ENCODE data around the gene NLRC5.
"Not testable (repeated sequence)": the region's sequence is repeated elsewhere in the genome, so short reads cannot be mapped to it uniquely, and the experiment has no call there.

NLRC5 gene

DNA sequence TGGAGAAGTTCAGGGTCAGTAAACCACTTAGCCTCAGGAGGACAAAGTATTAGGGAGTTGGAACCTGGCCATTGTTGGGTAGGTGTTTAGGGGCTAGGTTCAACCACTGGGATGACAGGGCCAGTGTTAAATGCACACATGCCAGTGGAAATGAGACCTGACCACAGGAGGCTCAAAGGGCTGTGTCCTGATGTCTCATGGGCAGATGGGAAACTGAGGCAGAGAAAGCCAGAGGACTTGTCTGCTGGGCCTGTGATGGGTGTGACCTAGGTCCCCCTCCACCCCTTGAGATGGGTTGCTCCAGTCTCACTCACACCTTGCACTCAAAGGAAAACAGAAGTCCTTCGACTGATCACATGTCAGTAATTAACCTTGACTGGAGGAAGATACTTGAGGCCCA lies 119.1 kb downstream of the NLRC5 start:
- DNase-seq = no peak

DNA sequence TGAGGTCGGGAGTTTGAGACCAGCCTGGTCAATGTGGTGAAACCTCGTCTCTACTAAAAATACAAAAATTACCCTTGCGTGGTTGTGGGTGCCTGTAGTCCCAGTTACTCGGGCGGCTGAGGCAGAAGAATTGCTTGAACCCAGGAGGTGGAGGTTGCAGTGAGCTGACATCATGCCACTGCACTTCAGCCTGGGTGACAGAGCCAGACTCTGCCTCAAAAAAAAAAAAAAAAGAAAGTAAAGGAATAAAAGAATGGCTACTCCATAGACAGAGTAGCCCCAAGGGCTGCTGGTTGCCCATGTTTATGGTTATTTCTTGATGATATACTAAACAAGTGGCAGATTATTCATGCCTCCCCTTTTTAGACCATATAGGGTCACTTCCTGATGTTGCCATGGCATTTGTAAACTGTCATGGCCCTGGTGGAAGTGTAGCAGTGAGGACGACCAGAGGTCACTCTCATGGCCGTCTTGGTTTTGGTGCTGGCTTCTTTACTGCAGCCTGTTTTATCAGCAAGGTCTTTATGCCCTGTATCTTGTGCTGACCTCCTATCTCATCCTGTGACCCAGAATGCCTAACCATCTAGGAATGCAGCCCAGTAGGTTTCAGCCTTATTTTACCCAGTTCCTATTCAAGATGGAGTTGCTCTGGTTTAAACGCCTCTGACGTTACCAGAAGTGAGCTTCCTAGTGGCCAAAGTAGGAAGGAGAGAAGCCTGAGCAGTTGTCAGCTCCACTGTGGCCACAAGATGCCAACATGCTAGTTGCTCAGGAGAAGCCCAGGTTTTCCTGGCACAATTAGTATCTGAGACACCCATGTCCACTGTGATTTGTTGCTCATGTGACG lies 120.1 kb downstream of the NLRC5 start:
- not testable (repeated sequence) for DNase-seq

DNA sequence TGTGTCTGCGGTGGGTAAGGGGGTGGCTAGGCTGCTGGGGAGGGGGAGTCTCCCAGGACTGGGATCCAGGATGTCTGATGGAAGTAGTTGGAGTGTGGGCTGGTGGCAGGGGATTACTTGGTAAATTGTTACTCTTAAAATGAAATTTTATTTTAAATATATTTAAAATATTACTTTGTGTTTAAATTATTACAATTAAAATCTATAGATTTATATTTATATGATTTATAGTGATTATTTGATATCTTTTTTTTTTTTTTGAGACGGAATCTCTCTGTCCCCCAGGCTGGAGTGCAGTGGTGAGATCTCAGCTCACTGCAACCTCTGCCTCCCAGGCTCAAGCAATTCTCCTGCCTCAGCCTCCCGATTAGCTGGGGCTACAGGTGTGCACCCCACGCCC lies 121.6 kb downstream of the NLRC5 start:
- DNase-seq = no peak

DNA sequence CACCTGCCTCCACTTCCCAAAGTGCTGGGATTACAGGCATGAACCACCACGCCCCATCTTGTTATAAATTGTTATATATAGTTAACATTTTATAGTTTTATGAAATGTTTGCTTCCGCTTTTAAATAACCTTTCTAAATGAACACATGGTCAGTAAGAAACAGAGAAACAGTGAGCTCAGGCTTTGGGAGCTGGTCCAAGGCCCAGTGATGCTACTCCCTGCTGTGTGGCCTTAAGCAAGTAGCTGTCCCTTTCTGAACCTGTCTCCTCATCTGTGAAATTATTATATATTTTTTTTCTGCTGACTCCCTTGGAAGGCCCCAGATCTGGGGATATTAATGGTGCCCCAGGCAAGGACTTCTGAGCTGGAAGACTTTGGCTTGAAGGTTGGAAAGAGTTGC lies 122.1 kb downstream of the NLRC5 start:
- DNase-seq = no peak

DNA sequence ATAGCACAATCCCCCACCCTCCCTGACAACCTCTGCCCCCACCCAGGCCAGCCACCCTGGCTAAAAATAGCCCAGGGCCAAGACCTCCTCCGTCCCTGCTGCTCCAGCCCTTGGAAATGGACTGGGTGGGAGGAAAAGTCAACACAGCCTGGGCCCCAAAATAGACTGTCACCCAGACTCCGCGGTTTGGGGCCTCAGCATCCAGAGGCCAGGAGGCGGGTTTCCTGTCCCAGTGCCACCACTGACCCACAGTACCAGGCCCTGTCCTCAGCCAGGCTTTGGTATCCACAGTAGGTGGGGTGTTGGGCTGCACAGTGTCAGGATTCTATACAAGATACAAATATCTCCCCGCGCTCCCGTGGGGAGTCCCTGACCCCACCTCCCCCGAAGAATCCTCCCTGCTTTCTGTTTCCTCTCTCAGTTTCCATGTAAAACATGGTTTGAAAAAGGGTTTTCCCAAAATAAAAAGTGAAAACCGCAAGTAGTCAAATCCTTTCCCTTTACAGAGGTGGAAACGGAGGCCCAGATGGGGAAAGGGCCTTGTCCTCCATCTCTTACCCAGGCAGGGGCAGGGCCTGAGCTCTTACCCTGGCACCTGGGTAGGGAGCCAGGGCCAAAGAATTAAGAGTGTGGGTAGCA lies 123.2 kb downstream of the NLRC5 start:
- DNase-seq = no peak

DNA sequence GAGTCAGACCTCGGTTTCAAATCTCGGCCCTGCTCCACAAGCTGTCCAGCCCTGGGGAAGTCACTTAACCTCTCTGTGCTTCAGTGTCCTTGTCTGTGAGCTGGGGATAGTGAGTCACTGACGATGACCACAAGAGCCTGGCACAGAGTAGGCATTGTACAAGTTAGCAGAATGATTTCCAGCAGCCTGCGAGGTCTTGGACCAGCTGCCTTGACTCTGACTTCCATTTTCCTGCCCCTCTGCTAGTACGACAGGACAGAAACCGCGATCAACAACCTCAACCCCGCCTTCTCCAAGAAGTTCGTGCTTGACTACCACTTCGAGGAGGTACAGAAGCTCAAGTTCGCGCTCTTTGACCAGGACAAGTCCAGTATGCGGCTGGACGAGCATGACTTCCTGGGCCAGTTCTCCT lies 123.7 kb downstream of the NLRC5 start:
- DNase-seq = no peak

DNA sequence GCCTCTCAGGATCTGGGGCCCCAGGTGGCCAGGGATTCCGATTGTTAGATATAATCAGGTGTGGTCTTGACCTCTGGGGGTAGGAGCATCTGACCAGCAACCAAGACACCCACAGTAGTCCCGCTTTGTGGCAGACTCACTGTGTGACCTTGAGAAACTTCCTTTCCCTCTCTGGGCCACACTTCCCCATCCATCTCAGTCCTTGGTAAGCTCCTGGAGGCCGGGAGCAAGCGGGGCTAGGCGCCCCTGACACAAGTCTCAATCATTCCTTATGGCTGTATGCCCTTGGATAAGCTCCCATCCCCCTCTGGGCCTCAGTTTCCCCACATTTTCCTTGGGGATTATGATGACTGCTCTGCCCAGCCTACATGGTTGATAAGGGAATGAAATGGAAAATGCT lies 124.3 kb downstream of the NLRC5 start:
- no peak for DNase-seq

DNA sequence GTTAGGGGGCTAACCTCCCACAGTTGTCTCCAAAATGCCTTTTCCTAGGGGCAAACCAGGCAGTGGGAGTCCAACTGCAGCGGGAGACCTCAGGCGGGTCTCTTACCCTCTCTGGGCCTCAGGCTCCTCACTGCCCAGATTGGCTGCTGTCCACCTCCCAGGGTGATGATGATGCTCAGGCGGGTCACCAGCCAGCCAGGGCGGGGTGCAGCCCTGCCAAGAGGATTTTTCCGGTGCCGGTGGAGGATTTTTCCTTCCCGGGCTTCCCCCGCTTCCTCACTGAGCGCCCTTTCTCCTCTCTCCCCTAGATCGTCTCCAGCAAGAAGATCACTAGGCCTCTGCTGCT lies 125.8 kb downstream of the NLRC5 start:
- no peak for DNase-seq

DNA sequence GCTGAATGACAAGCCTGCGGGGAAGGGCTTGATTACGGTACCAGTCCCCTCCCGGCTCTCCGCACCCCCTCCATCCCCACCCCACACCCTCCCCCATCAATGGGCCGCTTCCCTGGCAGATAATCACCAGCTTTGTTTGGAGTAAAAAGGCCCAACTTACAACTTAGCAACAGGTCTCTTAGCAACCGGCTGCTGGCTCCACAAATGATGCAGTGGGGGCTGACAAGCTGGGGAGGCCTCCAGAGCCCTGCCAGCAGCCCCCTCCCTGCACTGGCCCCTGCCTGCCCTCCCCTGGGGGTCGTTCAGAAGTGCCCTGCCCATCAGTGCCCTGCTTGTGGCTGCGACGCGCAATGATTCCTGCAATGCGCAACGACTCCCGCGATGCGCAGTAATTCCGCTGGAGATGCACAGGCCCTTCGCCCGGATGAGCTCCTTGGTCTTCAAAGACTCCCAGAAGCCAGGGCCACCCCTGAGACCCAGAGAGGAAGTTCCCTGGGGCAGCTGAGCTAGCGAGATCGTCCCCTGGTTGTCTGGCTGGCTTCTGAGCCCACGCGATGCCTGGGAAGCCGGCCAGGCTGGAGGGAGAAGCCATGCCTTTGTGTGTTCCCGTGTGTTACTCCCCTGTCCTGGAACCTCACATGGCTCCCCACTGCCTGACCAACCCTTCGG lies 126.3 kb downstream of the NLRC5 start:
- no peak for DNase-seq

DNA sequence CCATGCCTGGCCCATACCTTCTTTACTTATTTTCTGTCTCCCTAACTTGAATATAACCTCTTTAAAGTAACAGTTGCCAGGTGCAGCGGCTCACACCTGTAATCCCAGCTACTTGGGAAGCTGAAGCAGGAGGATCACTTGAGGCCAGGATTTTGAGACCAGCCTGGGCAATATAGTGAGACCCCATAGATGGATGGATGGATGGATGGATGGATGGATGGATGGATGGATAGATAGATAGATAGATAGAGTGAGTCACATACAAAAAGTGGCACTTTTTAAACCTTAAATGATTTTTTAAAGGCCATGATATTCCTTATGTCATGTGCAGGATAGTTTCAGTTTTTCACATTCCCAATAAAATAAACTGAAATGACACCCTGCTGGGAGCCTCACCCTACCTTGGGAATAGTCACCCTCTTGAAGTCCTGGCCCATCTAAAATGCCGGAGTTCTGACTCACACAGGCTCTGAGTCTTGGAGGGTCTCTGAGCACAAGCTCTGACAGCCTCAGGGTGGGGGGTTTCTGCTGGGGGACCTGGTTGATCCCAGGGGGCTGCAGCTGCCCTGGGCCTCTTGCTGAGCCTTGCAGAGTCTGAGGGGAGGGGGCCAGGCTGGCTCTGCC lies 129.2 kb downstream of the NLRC5 start:
- DNase-seq = no peak

DNA sequence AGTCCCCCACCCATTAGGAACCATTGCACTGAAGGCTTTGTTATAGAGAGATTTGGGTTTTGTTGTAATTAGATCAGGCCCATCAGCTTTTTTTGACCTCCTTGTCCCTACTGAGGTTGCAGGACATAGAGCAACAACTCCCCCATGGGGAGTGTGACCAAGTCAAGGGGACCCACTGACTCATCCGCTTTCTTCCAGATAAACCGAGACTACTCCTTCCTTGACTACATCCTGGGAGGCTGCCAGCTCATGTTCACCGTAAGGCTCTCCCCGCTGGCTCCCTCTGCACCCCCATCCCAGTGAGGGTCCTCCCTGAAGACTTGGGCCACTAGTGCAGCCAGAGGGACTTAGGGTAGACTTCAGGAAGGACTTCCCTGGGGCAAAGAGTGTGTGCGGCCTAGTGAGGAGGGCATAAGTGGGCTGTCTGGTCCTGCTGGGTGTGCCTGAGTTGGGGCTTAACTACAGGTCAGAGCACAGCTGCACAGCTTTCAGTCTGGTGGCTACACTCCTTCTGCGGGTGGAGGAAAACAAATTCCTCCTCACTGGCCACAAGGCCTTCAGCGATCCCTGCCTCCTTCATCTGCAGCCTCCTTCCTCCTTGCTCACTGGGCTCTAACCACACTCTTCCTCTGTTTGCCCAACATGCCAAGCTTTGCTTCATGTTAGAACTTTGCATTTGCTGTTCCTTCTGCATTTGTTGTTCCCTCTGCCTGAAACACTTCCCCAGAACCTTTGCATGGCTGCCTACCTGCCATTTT lies 134.0 kb downstream of the NLRC5 start:
- DNase-seq = no peak

DNA sequence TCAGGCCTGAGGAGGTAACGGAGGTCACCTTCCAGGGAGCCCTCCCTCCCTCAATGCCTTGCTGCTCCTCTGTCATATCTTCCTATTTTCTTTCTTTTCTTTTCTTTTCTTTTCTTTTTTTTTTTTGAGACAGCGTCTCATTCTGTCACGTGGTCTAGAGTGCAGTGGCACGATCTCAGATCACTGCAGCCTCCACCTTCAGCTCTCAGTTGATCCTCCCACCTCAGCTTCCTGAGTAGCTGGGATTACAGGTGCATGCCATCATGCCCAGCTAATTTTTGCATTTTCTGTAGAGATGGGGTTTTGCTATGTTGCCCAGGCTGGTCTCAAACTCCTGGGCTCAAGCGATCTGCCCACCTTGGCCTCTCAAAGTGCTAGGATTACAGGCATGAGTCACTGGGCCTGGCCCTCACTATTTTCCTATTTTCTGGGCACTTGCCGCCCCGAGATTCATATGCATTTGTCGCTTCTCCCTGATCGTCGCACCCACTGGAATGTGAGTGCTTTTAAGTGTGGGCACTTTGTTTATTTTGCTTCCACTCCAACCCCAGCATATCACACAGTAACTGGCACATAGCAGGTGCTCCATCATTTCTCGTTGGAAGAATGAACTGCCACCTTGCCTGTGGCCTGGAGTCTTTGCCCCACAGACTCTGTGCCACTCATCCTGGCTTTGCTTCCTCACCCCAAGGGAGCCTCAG lies 134.8 kb downstream of the NLRC5 start:
- DNase-seq = no peak

DNA sequence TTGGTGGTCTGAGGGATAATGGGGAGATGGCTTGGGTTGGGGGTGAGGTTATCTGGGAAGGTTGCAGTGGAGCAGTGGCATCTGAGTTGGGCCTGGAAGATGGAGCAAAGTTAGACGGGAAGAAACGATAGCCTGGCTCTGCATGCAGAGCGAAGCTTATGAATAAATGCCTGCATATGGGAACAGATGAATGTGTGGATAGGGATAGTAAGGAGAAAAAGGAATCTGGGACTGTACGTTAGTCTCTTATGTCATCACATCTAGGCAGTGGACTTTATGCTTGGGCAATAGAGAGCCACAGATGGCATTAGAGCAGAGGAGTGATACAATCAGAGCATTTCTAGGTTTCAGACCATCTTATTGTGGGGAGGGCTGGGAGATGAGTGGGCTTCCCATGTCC lies 136.0 kb downstream of the NLRC5 start:
- no peak for DNase-seq

DNA sequence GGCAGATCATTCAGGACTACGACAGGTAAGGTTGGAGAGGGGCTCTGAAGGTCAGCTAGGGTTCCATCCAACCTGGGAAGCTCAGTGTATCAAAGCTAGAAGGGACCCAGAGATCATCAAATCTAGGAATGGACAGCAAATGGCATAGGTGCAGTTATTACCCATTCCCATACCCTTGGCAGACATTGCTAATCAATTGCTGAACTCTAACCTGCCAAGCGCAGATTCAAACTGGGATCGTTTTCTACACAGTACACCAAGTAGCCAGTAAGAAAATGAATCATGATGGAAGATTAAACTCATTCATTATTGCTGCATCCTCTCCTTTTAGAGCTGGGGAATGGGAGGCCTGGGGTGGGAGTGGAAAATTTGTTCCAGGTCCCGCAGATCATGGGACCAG lies 136.6 kb downstream of the NLRC5 start:
- DNase-seq = no peak

DNA sequence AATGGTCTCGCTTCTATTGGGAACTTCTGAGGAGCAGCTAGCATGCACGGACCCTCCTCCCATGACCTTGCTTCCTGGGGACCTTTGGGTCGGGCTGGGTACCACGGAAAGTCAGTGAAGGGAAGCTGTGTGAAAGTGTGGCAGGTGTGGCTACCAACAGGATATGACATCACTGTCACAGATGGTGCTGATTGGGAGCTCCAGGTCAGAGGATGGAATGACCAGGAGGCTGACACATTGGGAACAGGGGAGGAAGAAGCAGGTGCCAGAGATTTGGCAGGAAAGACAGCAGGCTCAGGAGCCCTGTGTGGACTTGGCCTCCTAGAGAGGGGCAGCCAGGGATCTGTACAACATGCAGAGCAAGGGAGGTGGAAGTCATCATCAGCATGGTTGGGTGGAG lies 137.1 kb downstream of the NLRC5 start:
- no peak for DNase-seq

DNA sequence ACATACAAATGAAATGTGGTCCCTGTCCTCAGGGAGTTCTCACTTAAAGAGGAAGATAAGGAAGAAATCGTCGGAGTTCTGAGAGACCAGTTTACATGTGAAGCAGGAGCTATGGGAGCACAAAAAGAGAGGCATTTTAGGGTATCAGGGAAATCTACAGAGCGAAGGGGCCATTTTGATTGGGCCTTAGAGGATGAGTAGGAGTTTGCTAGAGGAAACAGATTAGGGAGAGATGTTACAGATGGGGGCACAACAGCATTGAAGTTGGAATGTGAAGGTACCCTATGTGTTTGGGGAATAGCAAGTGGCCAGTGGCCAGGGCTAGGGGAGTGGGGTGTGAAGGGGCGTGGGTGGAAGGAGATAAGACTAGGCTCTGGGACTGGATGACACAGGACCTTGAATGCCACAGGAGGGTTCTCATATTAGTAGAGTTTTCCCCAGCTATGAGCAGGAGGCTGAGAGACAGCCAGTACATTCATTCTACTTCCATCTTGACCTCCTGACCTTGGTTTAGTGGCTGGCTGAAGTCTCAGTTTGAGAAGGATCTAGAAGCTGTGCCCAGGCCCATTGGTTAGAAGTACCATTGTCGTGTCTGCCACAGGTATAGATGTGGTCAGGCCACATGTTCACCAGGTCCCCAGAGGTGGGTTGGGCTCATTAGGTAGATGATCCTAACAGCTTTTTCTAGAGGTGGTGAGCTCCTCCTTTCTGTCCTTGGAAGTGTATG lies 137.8 kb downstream of the NLRC5 start:
- no peak for DNase-seq

DNA sequence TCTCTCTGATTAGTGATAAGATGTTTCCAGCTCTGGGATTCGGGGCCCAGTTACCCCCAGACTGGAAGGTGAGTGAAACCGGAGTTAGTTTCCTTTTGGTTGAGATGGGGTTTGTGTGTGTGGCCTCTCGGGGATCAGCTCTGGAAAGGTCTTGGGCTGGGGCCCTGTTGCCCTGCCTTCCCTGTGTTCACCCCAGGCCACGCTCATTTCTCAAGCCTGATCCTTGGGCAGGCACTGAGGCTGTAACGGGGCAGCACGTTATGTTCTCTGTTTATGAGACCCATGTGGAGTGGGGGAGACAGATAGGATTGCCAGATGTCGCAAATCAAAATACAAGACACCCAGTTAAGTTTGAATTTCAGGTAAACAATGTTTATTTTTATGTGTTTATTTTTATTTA lies 138.5 kb downstream of the NLRC5 start:
- DNase-seq = no peak

DNA sequence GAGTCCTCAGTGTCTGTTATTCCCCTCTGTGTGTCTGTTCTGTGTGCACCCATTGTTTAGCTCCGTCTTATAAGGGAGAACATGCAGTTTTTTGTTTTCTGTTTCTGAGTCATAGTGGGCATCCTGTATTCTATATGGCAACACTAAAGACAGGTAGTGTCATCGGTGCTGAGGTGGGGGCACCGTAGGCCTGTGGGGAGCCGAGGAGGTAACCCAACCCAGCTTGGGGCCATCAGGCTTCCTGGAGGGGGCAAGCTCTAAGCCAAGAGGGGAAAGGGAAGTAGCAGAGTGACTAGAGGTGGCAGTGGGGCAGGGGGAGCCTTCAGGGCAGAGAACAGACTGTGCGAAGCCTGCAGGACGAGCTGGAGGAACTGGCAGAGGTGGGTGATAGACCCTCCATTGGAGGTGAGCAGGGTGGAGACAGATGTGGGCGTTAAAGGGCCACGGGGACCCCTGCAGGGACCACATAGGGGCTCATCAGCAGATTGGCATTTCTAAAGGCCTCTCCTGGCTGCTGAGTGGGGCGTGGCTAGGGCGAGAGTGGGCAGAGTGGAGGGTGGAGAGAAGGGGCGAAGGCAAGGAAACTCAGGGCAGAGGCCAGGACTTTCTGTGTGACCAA lies 139.5 kb downstream of the NLRC5 start:
- no peak for DNase-seq

DNA sequence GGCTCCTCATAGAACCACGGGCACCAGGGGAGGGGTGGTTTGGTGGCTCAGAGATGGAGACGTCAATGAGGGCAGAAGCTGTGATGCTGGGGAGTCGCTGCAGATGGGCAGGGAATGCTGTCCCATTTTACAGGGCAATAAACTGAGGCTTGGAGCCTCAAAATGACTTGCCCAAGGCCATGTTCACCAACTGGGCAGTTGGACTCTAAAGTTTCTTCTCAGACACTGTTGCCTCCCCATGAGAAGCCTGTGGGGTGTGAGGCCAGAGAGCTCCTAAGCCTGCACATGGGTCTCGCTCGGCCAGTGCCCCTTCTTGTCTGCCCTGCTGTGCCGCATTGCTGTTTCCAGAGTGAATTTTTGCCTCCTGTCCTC lies 141.6 kb downstream of the NLRC5 start:
- no peak for DNase-seq

DNA sequence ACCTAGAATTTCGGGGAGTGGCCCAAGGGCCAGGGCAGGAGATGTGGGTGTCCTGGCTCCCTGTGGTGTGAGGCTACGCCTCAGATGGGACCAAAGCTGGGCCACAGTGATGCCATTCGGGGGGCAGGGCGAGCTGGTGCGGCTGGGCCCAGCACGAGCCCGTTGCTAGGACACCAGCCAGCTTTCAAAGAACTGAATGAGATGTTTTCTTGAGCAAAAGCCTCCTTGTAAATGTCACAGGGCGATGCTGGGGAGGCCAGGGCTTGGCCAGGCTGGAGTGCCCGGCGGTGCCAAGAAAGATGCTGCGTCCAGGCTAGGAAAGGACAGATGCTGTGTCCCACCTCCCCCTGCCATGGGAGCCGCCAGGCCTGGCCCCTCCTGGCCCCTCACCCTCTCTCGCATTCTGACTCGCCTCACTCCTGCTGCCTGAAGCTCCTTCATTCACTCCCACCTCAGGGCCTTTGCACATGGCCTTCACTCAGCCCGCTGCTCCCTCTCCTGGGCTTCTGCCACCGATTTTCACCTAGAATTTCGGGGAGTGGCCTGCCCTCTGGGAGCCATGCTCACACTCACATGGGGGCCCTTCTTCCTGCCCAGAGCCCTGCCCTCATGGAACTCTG lies 142.1 kb downstream of the NLRC5 start:
- DNase-seq = no peak

DNA sequence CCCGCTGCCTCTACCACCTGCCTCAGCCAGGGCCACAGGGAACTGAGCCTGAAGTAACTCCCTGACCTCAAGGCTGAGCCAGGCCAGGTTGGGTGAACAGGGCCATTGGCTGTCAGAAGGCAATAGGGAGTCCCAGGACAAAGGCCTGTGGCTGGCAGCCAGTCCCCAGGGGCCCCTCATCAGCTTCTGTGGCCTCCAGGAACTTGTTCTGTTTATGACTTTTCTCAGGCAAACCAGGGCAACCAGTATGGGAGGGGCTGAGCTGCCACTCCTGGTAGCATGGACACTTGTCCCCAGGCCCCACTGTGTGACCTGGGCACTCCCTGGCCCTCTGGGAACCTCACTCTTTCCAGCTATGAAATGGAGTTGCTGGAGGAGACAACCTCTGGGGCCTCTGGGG lies 143.1 kb downstream of the NLRC5 start:
- no peak for DNase-seq
